Retinal pigment epithelial cell (primary cell): Measurements from ENCODE around the gene TAS2R60.
A peak's percentile ranks its signal among the peaks of the same experiment; 100 is the strongest.

Experiments
- DNase-seq: peaks from one replicate; pipeline ENCODE4 v3.0.0-alpha.2; 2010; ENCODE audit warnings: low read depth
- H3K4me3 ChIP-seq: 2 replicates; pipeline ENCODE4 v1.5.1; 2011; ENCODE audit warnings: mild to moderate bottlenecking, low read length, control low read depth, moderate library complexity
- TF ChIP-seq, protein P1 (sequence below): conservative IDR thresholded peaks from 2 replicates; pipeline ENCODE4 v1.5.1; 2011; ENCODE audit warnings: low read depth, low read length, control low read depth, inconsistent platforms

TAS2R60 gene

DNA sequence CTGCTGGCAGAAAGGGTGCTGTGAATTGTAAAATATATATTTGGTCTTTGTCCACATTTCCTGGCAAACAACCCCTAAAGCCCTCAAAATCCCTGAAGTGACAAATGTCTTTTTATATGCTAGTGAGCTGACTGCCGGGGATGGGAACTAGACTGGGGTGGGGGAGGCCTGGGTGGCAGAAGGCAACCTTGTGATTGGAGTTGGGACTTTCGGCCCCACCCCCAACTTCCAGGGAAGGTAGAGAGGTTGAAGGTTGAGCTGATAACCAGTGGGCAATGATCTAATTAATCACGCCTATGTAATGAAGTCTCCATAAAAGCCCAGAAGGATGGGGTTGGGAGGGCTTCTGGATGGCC, 37.3 kb upstream of the TAS2R60 start:
- TF ChIP-seq, protein P1, sequence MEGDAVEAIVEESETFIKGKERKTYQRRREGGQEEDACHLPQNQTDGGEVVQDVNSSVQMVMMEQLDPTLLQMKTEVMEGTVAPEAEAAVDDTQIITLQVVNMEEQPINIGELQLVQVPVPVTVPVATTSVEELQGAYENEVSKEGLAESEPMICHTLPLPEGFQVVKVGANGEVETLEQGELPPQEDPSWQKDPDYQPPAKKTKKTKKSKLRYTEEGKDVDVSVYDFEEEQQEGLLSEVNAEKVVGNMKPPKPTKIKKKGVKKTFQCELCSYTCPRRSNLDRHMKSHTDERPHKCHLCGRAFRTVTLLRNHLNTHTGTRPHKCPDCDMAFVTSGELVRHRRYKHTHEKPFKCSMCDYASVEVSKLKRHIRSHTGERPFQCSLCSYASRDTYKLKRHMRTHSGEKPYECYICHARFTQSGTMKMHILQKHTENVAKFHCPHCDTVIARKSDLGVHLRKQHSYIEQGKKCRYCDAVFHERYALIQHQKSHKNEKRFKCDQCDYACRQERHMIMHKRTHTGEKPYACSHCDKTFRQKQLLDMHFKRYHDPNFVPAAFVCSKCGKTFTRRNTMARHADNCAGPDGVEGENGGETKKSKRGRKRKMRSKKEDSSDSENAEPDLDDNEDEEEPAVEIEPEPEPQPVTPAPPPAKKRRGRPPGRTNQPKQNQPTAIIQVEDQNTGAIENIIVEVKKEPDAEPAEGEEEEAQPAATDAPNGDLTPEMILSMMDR = no peak
- no peak overlapping the region for H3K4me3 ChIP-seq
- no peak for DNase-seq

DNA sequence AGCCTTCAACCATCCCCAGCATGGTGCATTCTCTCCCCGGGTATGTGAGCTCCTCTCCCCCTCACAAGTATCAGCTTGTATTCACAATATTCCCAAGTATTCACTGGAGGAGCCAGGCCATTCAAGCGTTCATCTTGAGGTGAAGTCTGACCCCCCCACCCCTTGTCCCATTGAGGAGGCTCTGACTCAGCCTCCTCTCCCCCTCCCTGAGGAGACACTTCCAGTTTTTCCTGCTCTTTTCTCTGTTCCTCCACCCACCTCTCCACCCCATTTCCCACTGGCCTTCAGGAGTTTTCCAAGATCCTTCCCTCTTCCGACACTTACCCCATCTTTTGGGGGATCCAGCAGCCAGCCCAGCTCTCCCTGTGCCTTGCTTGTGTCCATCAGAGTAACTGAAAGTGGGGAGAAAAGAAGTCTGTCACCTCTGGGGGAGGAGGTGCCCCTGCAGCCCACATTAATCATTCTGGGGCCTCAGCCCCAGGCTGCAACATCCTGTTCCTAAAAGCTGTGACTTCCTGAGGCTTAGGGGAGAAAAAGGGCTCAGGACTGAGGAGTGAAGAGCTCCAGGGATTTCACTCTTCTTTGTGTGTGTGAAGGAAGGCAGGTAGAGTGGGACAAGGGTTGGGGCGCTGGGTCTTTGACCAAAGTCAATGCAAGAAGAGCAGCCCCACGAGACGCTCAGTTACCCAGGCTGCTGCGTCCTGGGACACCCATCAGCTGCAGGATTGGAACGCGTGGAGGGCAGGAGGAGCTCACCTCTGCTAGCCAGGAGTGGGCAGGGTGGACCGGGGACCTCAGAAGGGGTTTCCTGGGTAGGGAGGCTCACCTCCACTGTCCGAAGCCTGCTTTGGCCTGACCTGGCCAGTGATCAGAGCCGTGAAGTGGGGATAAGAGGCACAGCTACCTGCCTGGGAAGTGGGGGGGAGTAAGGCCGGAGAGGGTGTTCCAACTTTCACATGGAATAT, 35.7 kb upstream of the TAS2R60 start:
- H3K4me3 ChIP-seq = no peak overlapping the region
- DNase-seq = no peak
- TF ChIP-seq, protein P1 = no peak

DNA sequence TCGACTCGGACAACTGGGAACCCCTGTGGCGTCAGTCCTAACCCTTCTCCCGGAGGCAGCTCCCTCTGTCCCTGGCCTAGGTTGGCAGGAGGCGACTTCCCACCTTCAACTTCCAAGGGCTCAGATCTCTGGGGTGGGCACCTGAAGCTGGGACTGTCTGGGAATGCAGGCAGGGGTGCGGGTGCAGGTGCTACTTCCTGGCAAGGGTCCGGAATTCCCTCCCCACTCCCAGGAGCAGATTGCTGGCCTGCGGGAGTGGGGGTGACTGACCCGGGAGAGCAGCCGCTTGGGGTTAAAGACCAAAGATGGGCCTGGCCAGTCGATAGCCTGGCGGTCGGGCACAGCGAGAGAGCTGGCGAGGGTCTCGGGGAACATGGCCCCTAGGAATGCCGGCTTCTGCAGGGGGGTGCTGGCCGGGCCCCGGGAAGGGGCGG, 35.0 kb upstream of the TAS2R60 start:
- TF ChIP-seq, protein P1 = no peak
- DNase-seq = no peak
- no peak overlapping the region for H3K4me3 ChIP-seq

DNA sequence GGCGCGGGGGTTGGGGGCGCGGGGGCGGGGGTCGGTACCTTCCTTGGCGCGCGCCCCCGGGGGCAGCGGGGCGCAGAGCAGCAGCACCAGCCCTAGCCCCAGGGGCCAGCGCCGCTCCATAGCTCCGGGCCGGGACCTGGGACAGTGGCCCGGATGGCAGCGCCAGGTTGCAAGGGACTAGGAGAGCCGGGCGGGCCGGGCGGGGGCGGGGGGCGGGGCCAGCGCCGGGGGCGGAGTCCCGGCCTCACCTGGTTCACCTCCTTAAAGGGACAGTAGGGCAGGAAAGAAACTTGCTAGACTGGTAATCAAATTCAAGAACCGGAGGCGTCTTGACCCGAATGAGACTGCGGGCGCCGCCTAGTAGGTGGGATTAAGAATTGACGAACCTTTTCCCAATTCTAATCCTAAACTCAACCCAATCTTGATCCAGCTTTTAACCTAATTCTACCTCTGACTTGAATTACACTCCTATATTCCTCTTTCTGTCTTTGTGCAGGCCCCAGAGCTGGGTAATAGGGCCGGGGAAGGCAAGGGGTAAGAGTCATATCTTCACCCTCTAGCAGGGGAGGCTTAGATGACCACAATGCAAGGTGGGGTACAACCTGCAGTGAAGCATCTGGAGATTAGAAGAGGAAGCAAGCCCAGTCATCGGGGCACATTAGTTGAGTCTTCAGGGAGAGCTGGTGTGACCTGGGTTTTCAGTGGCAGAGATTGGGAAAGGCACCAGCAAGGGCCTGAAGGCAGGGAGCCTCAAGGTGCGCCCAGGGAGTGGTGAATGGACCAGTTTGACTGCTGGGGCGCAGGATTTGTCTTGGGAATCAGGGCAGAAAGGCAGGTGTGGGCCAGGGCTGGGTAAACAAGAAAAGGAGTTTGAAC, 34.3 kb upstream of the TAS2R60 start, which contains the start of gene EPHA1:
Gene EPHA1, minus strand, starts transcription at position 171 of the 876 bp plus-strand sequence. Its CDS starts 51 bp downstream, at position 120.
- DNase-seq = no peak
- H3K4me3 ChIP-seq = peak within 1 kb of the TSS; percentile 34
- TF ChIP-seq, protein P1 = peak; percentile 31

DNA sequence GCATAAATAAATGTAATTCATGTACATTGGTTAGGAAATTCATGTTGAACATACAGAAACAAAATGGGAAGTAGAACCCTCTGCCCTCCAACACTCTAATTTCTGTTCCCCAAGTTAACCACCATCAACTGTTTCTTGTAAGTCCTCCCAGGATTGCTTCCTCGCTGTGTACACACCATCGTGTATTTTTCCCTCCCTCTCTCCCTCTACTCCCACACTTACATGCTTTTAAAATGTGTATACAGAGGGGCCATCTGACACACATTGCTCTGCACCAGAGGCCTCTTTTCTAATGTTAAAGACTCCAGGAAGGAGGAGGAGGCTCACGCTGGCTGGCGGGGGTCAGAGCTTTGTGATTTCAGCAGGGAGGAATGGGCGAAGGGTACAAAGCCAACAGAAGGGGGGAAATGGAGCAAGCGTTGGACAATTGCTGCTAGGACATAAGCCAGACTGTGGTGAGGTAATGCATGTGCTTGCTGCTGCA, 32.7 kb upstream of the TAS2R60 start:
- no peak for DNase-seq
- TF ChIP-seq, protein P1 = no peak
- no peak overlapping the region for H3K4me3 ChIP-seq

DNA sequence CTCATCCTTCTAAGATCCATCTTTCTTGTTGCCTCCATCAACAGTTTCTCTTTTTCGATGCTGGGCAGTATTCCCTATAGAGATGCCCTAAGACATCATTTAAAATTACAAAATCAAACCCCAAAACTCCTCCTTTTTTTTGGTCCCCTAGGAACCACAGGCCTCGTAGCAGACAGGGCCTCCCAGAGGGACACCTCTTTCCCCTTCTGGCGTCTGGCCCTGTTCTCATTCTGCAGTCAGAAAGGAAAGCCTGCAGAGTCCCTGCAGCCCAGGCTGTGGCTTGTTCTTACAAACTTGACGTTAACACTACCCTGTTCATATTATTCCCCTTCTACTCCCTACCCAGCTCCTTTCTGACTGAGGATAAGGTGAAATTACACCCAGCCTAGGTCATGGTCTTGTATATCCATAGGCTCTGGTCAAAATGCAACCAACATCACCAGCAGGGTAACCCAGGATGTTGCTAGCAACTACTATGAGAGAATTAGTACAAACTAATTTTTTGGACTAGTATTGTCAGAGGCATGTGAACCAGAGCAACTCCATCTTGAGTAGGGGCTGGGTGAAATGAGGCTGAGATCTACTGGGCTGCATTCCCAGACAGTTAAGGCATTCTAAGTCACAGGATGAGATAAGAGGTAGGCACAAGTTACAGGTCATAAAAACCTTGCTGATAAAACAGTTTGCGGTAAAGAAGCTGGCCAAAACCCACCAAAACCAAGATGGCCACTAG, 31.1 kb upstream of the TAS2R60 start:
- TF ChIP-seq, protein P1 = no peak
- no peak for DNase-seq
- H3K4me3 ChIP-seq = no peak overlapping the region
